Measurements from ENCODE around the gene TM9SF3. TPM values are rescaled to one million over a fixed set of nuclear protein-coding genes. Genes with fewer than 3 reads are reported as not detected.
"Not testable (repeated sequence)": the region's sequence is repeated elsewhere in the genome, so short reads cannot be mapped to it uniquely, and the experiment has no call there.

TM9SF3 gene
- total and polyA plus RNA-seq, 10 of the 15 experiments (the other 5 are each of a cell fraction or from before 2014, with no cell fraction given): 17.1 to 85.4 (median 44.9) TPM

- Histone ChIP-seq H3K4me3 (no peak overlapping the region), H4K20me1 (ENCODE audit: control insufficient read depth, insufficient read depth) (no peaks in the 10 kb centered on the region), H3K9ac (ENCODE audit: control insufficient read depth, insufficient read depth, low read length) (no peak overlapping the region), H3K4me1 (ENCODE audit: control insufficient read depth, insufficient read depth, low read length) (peaks cover 6% of the 10 kb centered on the region; the same call in 1 of the 2 replicates), H3K9me3 (replicated peaks; ENCODE audit: control insufficient read depth, insufficient read depth, low read length) (no peaks in the 10 kb centered on the region; the same call in 2 of the 3 replicates), H3K27me3 (replicated peaks in 1 of 2; ENCODE audit: control insufficient read depth in 2 of 2, insufficient read depth in 2 of 2, low read length in 1 of 2) (no peaks in the 10 kb centered on the region), H2AFZ (ENCODE audit: control insufficient read depth, low read depth, low read length) (no peak overlapping the region), H3K79me2 (ENCODE audit: control insufficient read depth, insufficient read depth, low read length) (peaks cover 85% of the 10 kb centered on the region), H3K4me2 (ENCODE audit: control insufficient read depth, insufficient read depth) (no peak overlapping the region), H3K27ac (ENCODE audit: control insufficient read depth, insufficient read depth) (peak overlapping the region; percentile 42; the same call in 1 of the 2 replicates), H3K36me3 (ENCODE audit: control insufficient read depth in 2 of 2, insufficient read depth in 2 of 2, low read length in 1 of 2) (peaks cover 0 to 7% of the 10 kb centered on the region in 2 experiments; a peak in 3 of 4 replicates)
- TF ChIP-seq LARP7 (IDR thresholded peaks at IDR 0.05) (no peak), NR2F1 (conservative IDR thresholded peaks at IDR 0.05) (no peak), POLR2A (IDR thresholded peaks at IDR 0.05; ENCODE audit: low read depth, low read length) (no peak), NFIC (IDR thresholded peaks at IDR 0.05; ENCODE audit: low read depth, low read length) (no peak), MEF2B (IDR thresholded peaks at IDR 0.05; ENCODE audit: partially characterized antibody, poor library complexity, severe bottlenecking) (no peak), ATF2 (IDR thresholded peaks at IDR 0.05; ENCODE audit: low read length) (no peak), ESRRA (IDR thresholded peaks at IDR 0.05; ENCODE audit: low read length) (no peak), MTA3 (IDR thresholded peaks at IDR 0.05; ENCODE audit: borderline replicate concordance, low read length) (no peak), POU2F2 (IDR thresholded peaks at IDR 0.05; ENCODE audit: borderline replicate concordance, low read depth, low read length) (no peak), POLR2AphosphoS2 (IDR thresholded peaks at IDR 0.05; ENCODE audit: low read depth, low read length) (no peak), SIN3A (IDR thresholded peaks at IDR 0.05; ENCODE audit: low read depth, low read length) (no peak), IRF5 (IDR thresholded peaks at IDR 0.05; ENCODE audit: borderline replicate concordance) (no peak)
- TF ChIP-seq, protein P1, sequence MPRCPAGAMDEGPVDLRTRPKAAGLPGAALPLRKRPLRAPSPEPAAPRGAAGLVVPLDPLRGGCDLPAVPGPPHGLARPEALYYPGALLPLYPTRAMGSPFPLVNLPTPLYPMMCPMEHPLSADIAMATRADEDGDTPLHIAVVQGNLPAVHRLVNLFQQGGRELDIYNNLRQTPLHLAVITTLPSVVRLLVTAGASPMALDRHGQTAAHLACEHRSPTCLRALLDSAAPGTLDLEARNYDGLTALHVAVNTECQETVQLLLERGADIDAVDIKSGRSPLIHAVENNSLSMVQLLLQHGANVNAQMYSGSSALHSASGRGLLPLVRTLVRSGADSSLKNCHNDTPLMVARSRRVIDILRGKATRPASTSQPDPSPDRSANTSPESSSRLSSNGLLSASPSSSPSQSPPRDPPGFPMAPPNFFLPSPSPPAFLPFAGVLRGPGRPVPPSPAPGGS (IDR thresholded peaks at IDR 0.05; ENCODE audit: borderline replicate concordance, insufficient read depth, low read depth, low read length, poor library complexity, severe bottlenecking): no peak
- ATAC-seq (peak; percentile 72), FAIRE-seq (no peak), DNase-seq (ENCODE audit: low read depth, low spot score) (no peak)
- 0% methylated on average over 1 of the region's 1 CpG for WGBS (ENCODE audit: insufficient coverage, insufficient replicate concordance, low lambda C conversion rate, missing lambda C conversion rate)
- POLR2A ChIA-PET: interaction anchor here (0.6 to 1.0 kb wide), 2 partner anchors 12 to 25 kb away, joined by 3 read pairs; no protein-coding TSS in a partner anchor
- CTCF ChIA-PET: interaction anchor here (0.6 to 1.0 kb wide), 4 partner anchors 11 to 1023 kb away, joined by 3 to 5 read pairs (median 4); partner anchors contain the start of gene TM9SF3
- SMC1A ChIA-PET (ENCODE audit: uncharacterized antibody, unreplicated experiment): interaction anchor here (2.3 kb wide), 1 partner anchor 9 kb away, joined by 6 read pairs; no protein-coding TSS in a partner anchor
- RAD21 ChIA-PET (ENCODE audit: unreplicated experiment): no interaction called here
- in situ Hi-C loops (cut with MboI): no loop called here
- no TSS peak for BruUV-seq (replicated peaks)
- intact Hi-C loops (cut with micrococcal nuclease; ENCODE audit: unreplicated experiment): no loop called here
Observed at GRCh38 chr10:96576277-96576980, 10.4 kb downstream of the TM9SF3 start.

DNA sequence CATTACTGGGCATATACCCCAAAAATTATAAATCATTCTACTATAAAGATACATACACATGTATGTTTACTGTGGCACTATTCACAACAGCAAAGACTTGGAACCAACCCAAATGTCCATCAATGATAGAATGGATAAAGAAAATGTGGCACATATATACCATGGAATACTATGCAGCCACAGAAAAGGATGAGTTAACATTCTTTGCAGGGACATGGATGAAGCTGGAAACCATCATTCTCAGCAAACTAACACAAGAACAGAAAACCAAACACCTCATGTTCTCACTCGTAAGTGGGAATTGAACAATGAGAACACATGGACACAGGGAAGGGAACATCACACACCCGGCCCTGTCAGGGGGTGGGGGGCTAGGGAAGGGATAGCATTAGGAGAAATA, 12.2 kb downstream of the TM9SF3 start:
- H3K4me3 ChIP-seq; H3K27me3 ChIP-seq (replicated peaks in 1 of 2; ENCODE audit: control insufficient read depth in 2 of 2, insufficient read depth in 2 of 2, low read length in 1 of 2); H3K4me2 ChIP-seq (ENCODE audit: control insufficient read depth, insufficient read depth); H3K4me1 ChIP-seq (ENCODE audit: control insufficient read depth, insufficient read depth, low read length); FAIRE-seq; H4K20me1 ChIP-seq (ENCODE audit: control insufficient read depth, insufficient read depth); H3K36me3 ChIP-seq (ENCODE audit: control insufficient read depth in 2 of 2, insufficient read depth in 2 of 2, low read length in 1 of 2); in situ Hi-C loops (cut with MboI); H3K27ac ChIP-seq (ENCODE audit: control insufficient read depth, insufficient read depth); DNase-seq (ENCODE audit: low read depth, low spot score); intact Hi-C loops (cut with micrococcal nuclease; ENCODE audit: unreplicated experiment); H3K9ac ChIP-seq (ENCODE audit: control insufficient read depth, insufficient read depth, low read length); BruUV-seq (replicated peaks); ATAC-seq; H2AFZ ChIP-seq (ENCODE audit: control insufficient read depth, low read depth, low read length); H3K9me3 ChIP-seq (replicated peaks; ENCODE audit: control insufficient read depth, insufficient read depth, low read length): not testable (repeated sequence)
- ChIA-PET SMC1A (ENCODE audit: uncharacterized antibody, unreplicated experiment) (interaction anchor here (1.3 to 1.9 kb wide), 2 partner anchors 9 to 12 kb away, joined by 3 to 7 read pairs; no protein-coding TSS in a partner anchor), POLR2A (interaction anchor here (2.1 kb wide), 1 partner anchor 8 kb away, joined by 8 read pairs; no protein-coding TSS in a partner anchor), CTCF (interaction anchor here (1.4 kb wide), 1 partner anchor 9 kb away, joined by 4 read pairs; no protein-coding TSS in a partner anchor), RAD21 (ENCODE audit: unreplicated experiment) (interaction anchor here (0.6 kb wide), 1 partner anchor 25 kb away, joined by 4 read pairs; no protein-coding TSS in a partner anchor)
- WGBS (ENCODE audit: insufficient coverage, insufficient replicate concordance, low lambda C conversion rate, missing lambda C conversion rate): 97% methylated on average over 2 of the region's 2 CpGs
- peaks cover 76% of the 10 kb centered on the region for H3K79me2 ChIP-seq (ENCODE audit: control insufficient read depth, insufficient read depth, low read length)

All from GM12878 (cell line).